ENCODE data around the gene LTBP4.

LTBP4 gene

GRCh38 chr19:40672038-40672437 is 70.9 kb downstream of the LTBP4 start:
- Histone ChIP-seq H3K27ac (ENCODE audit: low read length) (no peak overlapping the region), H3K79me2 (ENCODE audit: insufficient read depth, low read length) (no peaks in the 10 kb centered on the region), H3K9ac (ENCODE audit: low read depth, low read length) (no peak overlapping the region), H3K4me1 (ENCODE audit: insufficient read depth, low read length) (no peaks in the 10 kb centered on the region), H3K4me2 (ENCODE audit: insufficient read depth, low read length) (no peak overlapping the region), H4K20me1 (ENCODE audit: insufficient read depth, low read length) (no peaks in the 10 kb centered on the region), H3K4me3 (ENCODE audit: low read depth in 1 of 2, low read length in 2 of 2) (no peak overlapping the region), H3K9me3 (ENCODE audit: insufficient read depth, low read length, severe bottlenecking) (peaks cover 5% of the 10 kb centered on the region), H3K27me3 (ENCODE audit: insufficient read depth, low read length, poor library complexity) (no peaks in the 10 kb centered on the region), H3K36me3 (ENCODE audit: insufficient read depth, low read length) (peaks cover 53% of the 10 kb centered on the region), H2AFZ (ENCODE audit: low read depth, low read length) (no peak overlapping the region)
- DNase-seq = no peak
- TF ChIP-seq CTCF (IDR thresholded peaks at IDR 0.05; ENCODE audit: borderline replicate concordance, extremely low read depth, low read length, poor library complexity, severe bottlenecking) = no peak
- TF ChIP-seq EZH2 (IDR thresholded peaks at IDR 0.05; ENCODE audit: borderline replicate concordance, low read depth, low read length, severe bottlenecking) = no peak
- no peak for ATAC-seq (ENCODE audit: insufficient read depth, low read depth)

GRCh38 chr19:40672573-40673299 is 71.6 kb downstream of the LTBP4 start:
- H3K4me2 ChIP-seq (ENCODE audit: insufficient read depth, low read length) = no peak overlapping the region
- H2AFZ ChIP-seq (ENCODE audit: low read depth, low read length) = no peak overlapping the region
- DNase-seq (no peak), ATAC-seq (ENCODE audit: insufficient read depth, low read depth) (no peak)
- no peak overlapping the region for H3K4me3 ChIP-seq (ENCODE audit: low read depth in 1 of 2, low read length in 2 of 2)
- H3K27ac ChIP-seq (ENCODE audit: low read length) = no peak overlapping the region
- H4K20me1 ChIP-seq (ENCODE audit: insufficient read depth, low read length) = no peaks in the 10 kb centered on the region
- H3K9ac ChIP-seq (ENCODE audit: low read depth, low read length) = no peak overlapping the region
- no peaks in the 10 kb centered on the region for H3K27me3 ChIP-seq (ENCODE audit: insufficient read depth, low read length, poor library complexity)
- no peak for TF ChIP-seq EZH2 (IDR thresholded peaks at IDR 0.05; ENCODE audit: borderline replicate concordance, low read depth, low read length, severe bottlenecking)
- no peak for TF ChIP-seq CTCF (IDR thresholded peaks at IDR 0.05; ENCODE audit: borderline replicate concordance, extremely low read depth, low read length, poor library complexity, severe bottlenecking)
- peaks cover 58% of the 10 kb centered on the region for H3K36me3 ChIP-seq (ENCODE audit: insufficient read depth, low read length)
- H3K4me1 ChIP-seq (ENCODE audit: insufficient read depth, low read length) = no peaks in the 10 kb centered on the region
- H3K9me3 ChIP-seq (ENCODE audit: insufficient read depth, low read length, severe bottlenecking) = peaks cover 5% of the 10 kb centered on the region
- H3K79me2 ChIP-seq (ENCODE audit: insufficient read depth, low read length) = no peaks in the 10 kb centered on the region

- Histone ChIP-seq H3K36me3 (ENCODE audit: insufficient read depth, low read length) (peaks cover 64% of the 10 kb centered on the region), H2AFZ (ENCODE audit: low read depth, low read length) (no peak overlapping the region), H3K4me1 (ENCODE audit: insufficient read depth, low read length) (no peaks in the 10 kb centered on the region), H3K9ac (ENCODE audit: low read depth, low read length) (no peak overlapping the region), H4K20me1 (ENCODE audit: insufficient read depth, low read length) (no peaks in the 10 kb centered on the region), H3K27ac (ENCODE audit: low read length) (no peak overlapping the region), H3K9me3 (ENCODE audit: insufficient read depth, low read length, severe bottlenecking) (peaks cover 5% of the 10 kb centered on the region), H3K27me3 (ENCODE audit: insufficient read depth, low read length, poor library complexity) (no peaks in the 10 kb centered on the region), H3K4me2 (ENCODE audit: insufficient read depth, low read length) (no peak overlapping the region), H3K79me2 (ENCODE audit: insufficient read depth, low read length) (no peaks in the 10 kb centered on the region), H3K4me3 (ENCODE audit: low read depth in 1 of 2, low read length in 2 of 2) (no peak overlapping the region)
- DNase-seq (no peak), ATAC-seq (ENCODE audit: insufficient read depth, low read depth) (0 out of 3 replicates have a peak, but pooled peaks have one; percentile 19)
- TF ChIP-seq EZH2 (IDR thresholded peaks at IDR 0.05; ENCODE audit: borderline replicate concordance, low read depth, low read length, severe bottlenecking) (no peak), CTCF (IDR thresholded peaks at IDR 0.05; ENCODE audit: borderline replicate concordance, extremely low read depth, low read length, poor library complexity, severe bottlenecking) (no peak)
These were observed 72.2 kb downstream of the LTBP4 start for GRCh38 chr19:40673397-40673796.
